Measurements from ENCODE around the gene USP16.

USP16 gene

DNA sequence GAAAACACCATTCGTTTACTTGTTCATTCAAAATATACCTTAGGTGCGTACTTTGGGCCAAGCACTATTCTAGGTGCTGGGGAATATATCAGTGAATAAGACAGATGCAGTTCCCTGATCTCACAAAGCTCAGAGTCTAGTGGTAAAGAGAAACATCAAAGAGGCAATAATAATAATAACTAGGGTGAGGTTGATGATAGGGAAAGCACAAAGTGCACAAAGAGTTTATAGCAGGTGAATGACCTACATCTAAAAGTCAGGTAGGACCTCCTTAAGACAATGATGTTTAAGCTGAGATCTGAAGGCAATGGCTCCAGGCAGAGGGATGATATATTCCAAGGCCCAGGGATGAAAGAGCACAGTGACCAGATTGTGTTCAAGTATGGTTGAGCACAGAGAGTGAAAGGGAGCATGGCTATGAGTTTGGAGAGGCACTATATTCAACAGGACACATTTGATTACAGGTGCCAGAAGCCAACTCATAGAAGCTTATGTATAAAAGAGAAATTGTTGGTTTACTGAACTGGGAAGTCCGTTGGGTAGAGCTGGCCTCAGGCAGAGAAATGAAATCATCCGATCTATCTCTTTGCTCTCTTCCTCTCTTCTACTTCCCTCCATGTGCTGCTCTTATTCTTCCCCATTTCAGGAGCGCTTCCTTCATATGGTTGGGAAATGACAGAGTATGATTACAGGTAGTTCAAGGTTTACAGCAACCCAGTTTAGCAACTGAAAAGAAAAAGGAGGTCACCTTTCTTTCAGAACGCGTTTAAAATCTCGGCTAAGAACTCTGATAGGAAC, 71.9 kb downstream of the USP16 start:
- no peak for TF ChIP-seq EZH2phosphoT487 (IDR thresholded peaks at IDR 0.05; ENCODE audit: low read length)
- no peak for TF ChIP-seq EZH2 (optimal IDR thresholded peaks at IDR 0.05; ENCODE audit: low read depth, low read length)
- TF ChIP-seq, protein P1, sequence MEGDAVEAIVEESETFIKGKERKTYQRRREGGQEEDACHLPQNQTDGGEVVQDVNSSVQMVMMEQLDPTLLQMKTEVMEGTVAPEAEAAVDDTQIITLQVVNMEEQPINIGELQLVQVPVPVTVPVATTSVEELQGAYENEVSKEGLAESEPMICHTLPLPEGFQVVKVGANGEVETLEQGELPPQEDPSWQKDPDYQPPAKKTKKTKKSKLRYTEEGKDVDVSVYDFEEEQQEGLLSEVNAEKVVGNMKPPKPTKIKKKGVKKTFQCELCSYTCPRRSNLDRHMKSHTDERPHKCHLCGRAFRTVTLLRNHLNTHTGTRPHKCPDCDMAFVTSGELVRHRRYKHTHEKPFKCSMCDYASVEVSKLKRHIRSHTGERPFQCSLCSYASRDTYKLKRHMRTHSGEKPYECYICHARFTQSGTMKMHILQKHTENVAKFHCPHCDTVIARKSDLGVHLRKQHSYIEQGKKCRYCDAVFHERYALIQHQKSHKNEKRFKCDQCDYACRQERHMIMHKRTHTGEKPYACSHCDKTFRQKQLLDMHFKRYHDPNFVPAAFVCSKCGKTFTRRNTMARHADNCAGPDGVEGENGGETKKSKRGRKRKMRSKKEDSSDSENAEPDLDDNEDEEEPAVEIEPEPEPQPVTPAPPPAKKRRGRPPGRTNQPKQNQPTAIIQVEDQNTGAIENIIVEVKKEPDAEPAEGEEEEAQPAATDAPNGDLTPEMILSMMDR (IDR thresholded peaks at IDR 0.05; ENCODE audit: low read length): no peak
- Histone ChIP-seq H2AFZ (ENCODE audit: low read length) (no peak overlapping the region), H3K4me2 (ENCODE audit: low read depth, low read length) (no peak overlapping the region)

GRCh38 chr21:29098156-29098555, 73.7 kb downstream of the USP16 start:
- Histone ChIP-seq H3F3A (ENCODE audit: insufficient read depth, low read length) (no peaks in the 10 kb centered on the region), H3K4me1 (ENCODE audit: low read length) (no peaks in the 10 kb centered on the region), H3K36me3 (replicated peaks; ENCODE audit: insufficient read depth, low read length) (no peaks in the 10 kb centered on the region), H3K9ac (ENCODE audit: low read length) (no peak overlapping the region), H3K9me2 (replicated peaks; ENCODE audit: insufficient read depth, low read length) (no peaks in the 10 kb centered on the region), H3K27ac (ENCODE audit: low read length) (no peak overlapping the region), H4K20me1 (ENCODE audit: insufficient read depth, low read length) (no peaks in the 10 kb centered on the region), H3K4me2 (ENCODE audit: low read depth, low read length) (no peak overlapping the region), H3K9me3 (replicated peaks; ENCODE audit: insufficient read depth, low read length) (no peaks in the 10 kb centered on the region), H3K79me2 (ENCODE audit: low read length) (no peaks in the 10 kb centered on the region), H3K4me3 (ENCODE audit: low read length) (no peak overlapping the region), H3K27me3 (replicated peaks; ENCODE audit: insufficient read depth, low read length) (no peaks in the 10 kb centered on the region), H2AFZ (ENCODE audit: low read length) (no peak overlapping the region)
- TF ChIP-seq EZH2phosphoT487 (IDR thresholded peaks at IDR 0.05; ENCODE audit: low read length) (no peak), EZH2 (optimal IDR thresholded peaks at IDR 0.05; ENCODE audit: low read depth, low read length) (no peak)
- TF ChIP-seq, protein P1 (IDR thresholded peaks at IDR 0.05; ENCODE audit: low read length): no peak
- DNase-seq: no peak

More for the DNA sequence above, 71.9 kb downstream of the USP16 start:
- no peaks in the 10 kb centered on the region for H3F3A ChIP-seq (ENCODE audit: insufficient read depth, low read length)
- no peak overlapping the region for H3K9ac ChIP-seq (ENCODE audit: low read length)
- no peak overlapping the region for H3K27ac ChIP-seq (ENCODE audit: low read length)
- H3K4me1 ChIP-seq (ENCODE audit: low read length): no peaks in the 10 kb centered on the region
- no peaks in the 10 kb centered on the region for H4K20me1 ChIP-seq (ENCODE audit: insufficient read depth, low read length)
- H3K79me2 ChIP-seq (ENCODE audit: low read length): no peaks in the 10 kb centered on the region
- no peaks in the 10 kb centered on the region for H3K9me2 ChIP-seq (replicated peaks; ENCODE audit: insufficient read depth, low read length)
- no peaks in the 10 kb centered on the region for H3K36me3 ChIP-seq (replicated peaks; ENCODE audit: insufficient read depth, low read length)
- H3K27me3 ChIP-seq (replicated peaks; ENCODE audit: insufficient read depth, low read length): no peaks in the 10 kb centered on the region
- H3K9me3 ChIP-seq (replicated peaks; ENCODE audit: insufficient read depth, low read length): no peaks in the 10 kb centered on the region
- no peak for DNase-seq
- no peak overlapping the region for H3K4me3 ChIP-seq (ENCODE audit: low read length)

DNA sequence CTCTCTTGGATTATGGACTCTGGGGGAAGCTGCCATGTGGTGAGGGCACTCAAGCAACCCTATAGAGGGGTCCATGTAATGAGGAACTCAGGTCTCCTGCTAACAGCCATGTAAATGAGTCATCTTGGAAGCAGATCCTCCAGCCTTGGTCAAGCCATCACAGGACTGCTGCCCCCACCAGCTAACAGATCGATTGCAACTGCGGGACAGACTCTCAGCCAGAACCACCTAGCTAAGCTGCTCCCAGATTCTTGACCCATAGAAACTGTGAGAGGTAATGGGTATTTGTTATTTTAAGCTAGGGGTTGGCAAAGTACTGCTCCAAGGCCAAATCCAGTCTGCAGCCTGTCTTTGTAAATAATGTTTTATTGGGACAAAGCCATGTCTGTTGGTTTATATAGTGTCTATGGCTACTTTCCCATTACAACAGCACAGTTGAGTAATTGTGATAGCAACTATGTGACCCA, 78.4 kb downstream of the USP16 start:
- Histone ChIP-seq H3K9me2 (replicated peaks; ENCODE audit: insufficient read depth, low read length) (no peaks in the 10 kb centered on the region), H3F3A (ENCODE audit: insufficient read depth, low read length) (no peaks in the 10 kb centered on the region), H3K4me3 (ENCODE audit: low read length) (no peak overlapping the region), H3K9ac (ENCODE audit: low read length) (no peak overlapping the region), H2AFZ (ENCODE audit: low read length) (no peak overlapping the region), H3K36me3 (replicated peaks; ENCODE audit: insufficient read depth, low read length) (no peaks in the 10 kb centered on the region), H3K9me3 (replicated peaks; ENCODE audit: insufficient read depth, low read length) (no peaks in the 10 kb centered on the region), H3K4me1 (ENCODE audit: low read length) (no peaks in the 10 kb centered on the region), H3K27ac (ENCODE audit: low read length) (no peak overlapping the region), H3K27me3 (replicated peaks; ENCODE audit: insufficient read depth, low read length) (no peaks in the 10 kb centered on the region), H4K20me1 (ENCODE audit: insufficient read depth, low read length) (no peaks in the 10 kb centered on the region), H3K79me2 (ENCODE audit: low read length) (no peaks in the 10 kb centered on the region), H3K4me2 (ENCODE audit: low read depth, low read length) (no peak overlapping the region)
- DNase-seq: no peak
- TF ChIP-seq, protein P1 (IDR thresholded peaks at IDR 0.05; ENCODE audit: low read length): no peak
- TF ChIP-seq EZH2 (optimal IDR thresholded peaks at IDR 0.05; ENCODE audit: low read depth, low read length) (no peak), EZH2phosphoT487 (IDR thresholded peaks at IDR 0.05; ENCODE audit: low read length) (no peak)

Data from MM.1S (cell line).